HCT116 (cell line): ENCODE data around the gene CCDC85B. TPM values are rescaled to one million over a fixed set of nuclear protein-coding genes. Genes with fewer than 3 reads are reported as not detected.

Experiments used
- ATAC-seq: fragments of 200-7000 bp; cut with Tn5 transposase; 2 replicates; pipeline ENCODE4 v1.9.1; 2020; ENCODE audit warnings: mild to moderate bottlenecking, moderate library complexity
- BruUV-seq: library from RNA; stranded (reverse); fragments of 400-500 nt; replicated peaks from 2 replicates; lab custom pipeline; 2021; lab: Mats Ljungman, UMichigan
- CTCF ChIA-PET: fragments of 300-600 bp; sonication (Branson Sonifier 250); formaldehyde crosslinking; loops from one replicate; lab custom pipeline; 2021; ENCODE audit warnings: antibody characterized with exemption; lab: Charles Lee
- POLR2A ChIA-PET: fragments of 300-600, 350-600 bp; sonication (Branson Sonifier 250); formaldehyde crosslinking; loops from one replicate; lab custom pipeline; 2021; ENCODE audit warnings: antibody characterized with exemption; lab: Charles Lee
- RAD21 ChIA-PET, 2 experiments: fragments of 300-600 bp; sonication (Branson Sonifier 250); formaldehyde crosslinking; loops; one replicate each; lab custom pipeline; 2023; ENCODE audit warnings: low total read pairs in 2 of 2; ENCODE audit not compliant: uncharacterized antibody in 2 of 2, unreplicated experiment in 2 of 2, low non-redundant PET in 1 of 2; lab: Charles Lee
- DNase-seq: peaks from one replicate; pipeline ENCODE4 v3.0.0-alpha.2; 2010; ENCODE audit warnings: low read depth, low spot score
- H2AFZ ChIP-seq: fragments of 200-600 bp; shearing (Covaris generic), sonication (generic); 2 replicates; pipeline ENCODE4 v1.6.1; 2017; ENCODE audit warnings: low read depth, mixed run types, mixed read lengths, antibody characterized with exemption, low read length; ENCODE audit not compliant: poor library complexity, severe bottlenecking
- H3K27ac ChIP-seq: 2 replicates; pipeline ENCODE4 v1.5.1; 2012; ENCODE audit warnings: low read depth, low read length
- H3K27me3 ChIP-seq: fragments of 200-600 bp; sonication (generic); 2 replicates; pipeline ENCODE4 v1.6.1; 2016; ENCODE audit warnings: mixed run types, low read length, mixed read lengths; ENCODE audit not compliant: insufficient read depth
- H3K36me3 ChIP-seq, 2 experiments: fragments of 200-500 bp in 1 of 2; fragments of 200-600 bp in 1 of 2; sonication (Bioruptor generic) in 1 of 2; sonication (generic) in 1 of 2; 2 replicates each; pipeline versions ENCODE4 v1.5.1 to v1.6.1; 2014 to 2016; ENCODE audit warnings: low read length in 2 of 2, inconsistent platforms in 1 of 2, mixed read lengths in 1 of 2, mixed run types in 1 of 2; ENCODE audit not compliant: insufficient read depth in 2 of 2, control insufficient read depth in 1 of 2
- H3K4me1 ChIP-seq, 2 experiments: fragments of 200-600 bp in 1 of 2; sonication (generic) in 1 of 2; 2 replicates each; pipeline versions ENCODE4 v1.5.1 to v1.6.1; 2012 to 2017; ENCODE audit warnings: low read length in 2 of 2, inconsistent platforms in 1 of 2, mild to moderate bottlenecking in 1 of 2, mixed read lengths in 1 of 2, mixed run types in 1 of 2, moderate library complexity in 1 of 2; ENCODE audit not compliant: insufficient read depth in 2 of 2, control insufficient read depth in 1 of 2
- H3K4me2 ChIP-seq: fragments of 200-600 bp; sonication (generic); 2 replicates; pipeline ENCODE4 v1.6.1; 2017; ENCODE audit warnings: mixed run types, low read length, mixed read lengths
- H3K4me3 ChIP-seq, 2 experiments: fragments of 200-600 bp in 1 of 2; sonication (generic) in 1 of 2; replicated peaks in 1 of 2; 2 replicates each; pipeline ENCODE4 v1.5.1; 2011 to 2016; ENCODE audit warnings: low read length in 2 of 2, control low read depth in 1 of 2, low read depth in 1 of 2, mild to moderate bottlenecking in 1 of 2, mixed read lengths in 1 of 2, mixed run types in 1 of 2
- H3K79me2 ChIP-seq: fragments of 200-600 bp; sonication (generic); 2 replicates; pipeline ENCODE4 v1.6.1; 2017; ENCODE audit warnings: mild to moderate bottlenecking, mixed run types, low read length, moderate library complexity, mixed read lengths; ENCODE audit not compliant: insufficient read depth
- H3K9ac ChIP-seq: fragments of 200-600 bp; sonication (generic); 2 replicates; pipeline ENCODE4 v1.6.1; 2016; ENCODE audit warnings: low read length, mixed read lengths
- H3K9me2 ChIP-seq: fragments of 200-600 bp; sonication (generic), shearing (Covaris generic); 2 replicates; pipeline ENCODE4 v1.6.1; 2017; ENCODE audit warnings: mixed run types, mild to moderate bottlenecking, moderate library complexity; ENCODE audit not compliant: insufficient read depth
- H3K9me3 ChIP-seq, 2 experiments: fragments of 200-500 bp in 1 of 2; fragments of 200-600 bp in 1 of 2; sonication (Bioruptor generic) in 1 of 2; sonication (generic) in 1 of 2; 2 replicates each; pipeline ENCODE4 v1.6.1; 2014 to 2017; ENCODE audit warnings: low read length in 2 of 2, mixed read lengths in 2 of 2, inconsistent platforms in 1 of 2, low read depth in 1 of 2, mild to moderate bottlenecking in 1 of 2, mixed run types in 1 of 2, moderate library complexity in 1 of 2; ENCODE audit not compliant: control insufficient read depth in 1 of 2, insufficient read depth in 1 of 2
- H4K20me1 ChIP-seq: fragments of 200-600 bp; sonication (generic), shearing (Covaris generic); 2 replicates; pipeline ENCODE4 v1.6.1; 2017; ENCODE audit warnings: mixed run types, mild to moderate bottlenecking, moderate library complexity; ENCODE audit not compliant: insufficient read depth
- ATF3 ChIP-seq: IDR thresholded peaks from 2 replicates; pipeline ENCODE4 v1.6.1; 2012
- EZH2phosphoT487 ChIP-seq: fragments of 200-600 bp; IDR thresholded peaks from 2 replicates; pipeline ENCODE4 v1.6.1; 2018; ENCODE audit warnings: antibody characterized with exemption, borderline replicate concordance
- MAX ChIP-seq: IDR thresholded peaks from 2 replicates; pipeline ENCODE4 v1.6.1; 2012
- REST ChIP-seq: IDR thresholded peaks from 2 replicates; pipeline ENCODE4 v1.6.1; 2012; ENCODE audit warnings: low read depth
- SIN3A ChIP-seq: IDR thresholded peaks from 2 replicates; pipeline ENCODE4 v1.6.1; 2012; ENCODE audit warnings: low read depth
- SP1 ChIP-seq: IDR thresholded peaks from 2 replicates; pipeline ENCODE4 v1.6.1; 2012; ENCODE audit warnings: low read depth
- SRF ChIP-seq: IDR thresholded peaks from 2 replicates; pipeline ENCODE4 v1.6.1; 2012; ENCODE audit warnings: low read depth
- ZNF274 ChIP-seq: fragments of 200-500 bp; sonication (Bioruptor generic); IDR thresholded peaks from 2 replicates; pipeline ENCODE4 v1.6.1; 2014; ENCODE audit warnings: mild to moderate bottlenecking, low read depth, low read length, inconsistent platforms
- intact Hi-C: fragments of 100-400 bp; cut with micrococcal nuclease; formaldehyde crosslinking; loops from 2 replicates; pipeline ENCODE4 v1.10.0; 2022
- total RNA-seq: library from RNA; stranded (reverse); gene quantifications from one replicate; pipeline ENCODE4 v1.2.1, GENCODE V29; 2021; ENCODE audit not compliant: unreplicated experiment
- TF ChIP-seq, protein P1 (sequence below): IDR thresholded peaks from 2 replicates; pipeline ENCODE4 v1.6.1; 2011; ENCODE audit warnings: mild to moderate bottlenecking, low read length, moderate library complexity; ENCODE audit not compliant: insufficient replicate concordance; ENCODE audit errors: extremely low read depth

Gene CCDC85B
- total RNA-seq, 1 experiment from 2014 or later, result 84.3 TPM

DNA sequence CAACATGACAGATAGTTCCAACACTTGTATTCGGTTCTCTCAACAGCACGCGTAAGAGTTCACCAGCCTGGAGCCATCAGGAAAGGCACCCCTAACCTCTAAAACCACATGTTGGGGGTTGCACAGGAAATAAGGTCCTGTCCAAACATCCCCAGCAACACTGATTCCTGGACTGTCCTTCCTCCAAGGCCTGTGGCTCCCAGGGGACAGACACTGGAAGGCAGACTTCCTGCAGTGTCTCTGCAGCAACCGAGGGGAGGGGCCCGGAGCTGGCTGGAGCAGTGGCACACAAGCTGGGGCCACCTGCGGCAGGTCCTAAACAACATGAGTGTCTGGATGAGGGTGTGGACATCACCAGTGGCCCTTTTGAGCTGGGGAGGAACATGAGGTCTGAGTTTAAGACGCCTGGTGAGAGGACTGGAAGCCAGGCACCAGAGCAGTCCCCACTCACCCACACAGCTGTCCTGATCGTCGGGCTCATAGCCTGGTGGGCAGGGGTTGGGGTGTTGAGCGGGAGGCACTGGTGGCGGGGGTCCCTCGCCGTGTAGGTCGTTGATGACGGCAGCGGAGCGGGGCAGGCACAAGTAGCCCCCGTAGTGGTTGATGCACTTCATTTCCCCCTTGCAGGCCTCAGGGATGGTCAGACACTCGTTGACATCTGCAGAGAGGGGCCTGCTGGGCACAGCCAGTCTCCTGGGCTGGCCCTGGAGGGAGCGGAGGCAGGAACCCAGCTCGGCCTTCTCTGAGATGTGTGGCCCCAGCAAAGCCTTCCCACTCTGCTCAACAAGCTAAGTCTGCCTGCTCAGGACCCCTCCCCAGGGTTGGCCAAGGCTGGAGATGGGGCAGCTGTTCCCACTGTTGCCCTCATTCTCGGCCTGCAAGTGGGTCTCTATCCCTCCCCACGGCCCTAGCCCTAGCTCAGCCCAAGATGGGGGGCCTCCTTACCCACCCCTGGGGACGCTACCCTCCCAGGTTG is 19.5 kb upstream of the CCDC85B start:
- RAD21 ChIA-PET, result no interaction called here
- ATAC-seq (no peak), DNase-seq (no peak)
- Histone ChIP-seq H3K4me2 (no peak overlapping the region), H3K4me1 (peaks cover 10 to 13% of the 10 kb centered on the region in 2 experiments; a peak in 3 of 4 replicates), H3K9me3 (no peaks in the 10 kb centered on the region), H3K79me2 (no peaks in the 10 kb centered on the region), H3K27ac (no peak overlapping the region), H2AFZ (no peak overlapping the region), H4K20me1 (no peaks in the 10 kb centered on the region), H3K27me3 (no peaks in the 10 kb centered on the region), H3K36me3 (peaks cover 0 to 2% of the 10 kb centered on the region in 2 experiments; a peak in 1 of 4 replicates), H3K9me2 (no peaks in the 10 kb centered on the region), H3K4me3 (no peak overlapping the region), H3K9ac (no peak overlapping the region)
- no TSS peak for BruUV-seq
- CTCF ChIA-PET, result interaction anchor here (1.5 to 1.9 kb wide), 3 partner anchors 11 to 17 kb away, joined by 6 to 15 read pairs (median 8); partner anchors contain the start of genes FIBP and MUS81
- intact Hi-C loops, result loop anchor here (5.0 kb wide), 1 partner anchor 159 kb away; the partner anchor contains the start of gene KAT5
- TF ChIP-seq EZH2phosphoT487 (no peak), ATF3 (no peak), SRF (no peak), ZNF274 (no peak), MAX (no peak), REST (no peak), SP1 (no peak), SIN3A (no peak)
- TF ChIP-seq, protein P1, sequence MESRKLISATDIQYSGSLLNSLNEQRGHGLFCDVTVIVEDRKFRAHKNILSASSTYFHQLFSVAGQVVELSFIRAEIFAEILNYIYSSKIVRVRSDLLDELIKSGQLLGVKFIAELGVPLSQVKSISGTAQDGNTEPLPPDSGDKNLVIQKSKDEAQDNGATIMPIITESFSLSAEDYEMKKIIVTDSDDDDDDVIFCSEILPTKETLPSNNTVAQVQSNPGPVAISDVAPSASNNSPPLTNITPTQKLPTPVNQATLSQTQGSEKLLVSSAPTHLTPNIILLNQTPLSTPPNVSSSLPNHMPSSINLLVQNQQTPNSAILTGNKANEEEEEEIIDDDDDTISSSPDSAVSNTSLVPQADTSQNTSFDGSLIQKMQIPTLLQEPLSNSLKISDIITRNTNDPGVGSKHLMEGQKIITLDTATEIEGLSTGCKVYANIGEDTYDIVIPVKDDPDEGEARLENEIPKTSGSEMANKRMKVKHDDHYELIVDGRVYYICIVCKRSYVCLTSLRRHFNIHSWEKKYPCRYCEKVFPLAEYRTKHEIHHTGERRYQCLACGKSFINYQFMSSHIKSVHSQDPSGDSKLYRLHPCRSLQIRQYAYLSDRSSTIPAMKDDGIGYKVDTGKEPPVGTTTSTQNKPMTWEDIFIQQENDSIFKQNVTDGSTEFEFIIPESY, result no peak
- POLR2A ChIA-PET, result interaction anchor here (1.0 to 4.8 kb wide), 4 partner anchors 11 to 18 kb away, joined by 3 to 36 read pairs (median 4); partner anchors contain the start of genes CFL1 and MUS81
